Lung (tissue), 12 donors: ENCODE data around the gene TBC1D22A. TPM values are rescaled to one million over a fixed set of nuclear protein-coding genes. Genes with fewer than 3 reads are reported as not detected.
A peak's percentile ranks its signal among the peaks of the same experiment; 100 is the strongest.

Experiments used
- ATAC-seq: fragments of 200-7000 bp; cut with Tn5 transposase; one replicate; pipeline ENCODE4 v1.9.1; 2020; ENCODE audit warnings: moderate number of reproducible peaks; ENCODE audit not compliant: insufficient read depth, low FRiP score
- DNase-seq, 3 donors: peaks; one replicate each; pipeline ENCODE4 v3.0.0-alpha.2; 2013 to 2017
- H3K27ac ChIP-seq, 2 donors: one replicate each; pipeline ENCODE4 v1.5.1; 2013; ENCODE audit warnings: mild to moderate bottlenecking in 2 of 2, moderate library complexity in 2 of 2, control low read depth in 1 of 2, inconsistent platforms in 1 of 2, low read depth in 1 of 2, low read length in 1 of 2
- H3K27me3 ChIP-seq, 3 donors: one replicate each; pipeline ENCODE4 v1.5.1; 2013; ENCODE audit warnings: low read length in 2 of 3; ENCODE audit not compliant: control insufficient read depth in 3 of 3, insufficient read depth in 3 of 3
- H3K36me3 ChIP-seq, 4 donors: one replicate each; pipeline ENCODE4 v1.5.1; 2013; ENCODE audit warnings: low read length in 4 of 4, mild to moderate bottlenecking in 1 of 4, moderate library complexity in 1 of 4; ENCODE audit not compliant: control insufficient read depth in 4 of 4, insufficient read depth in 4 of 4
- H3K4me1 ChIP-seq, 5 donors: one replicate each; pipeline ENCODE4 v1.5.1; 2013; ENCODE audit warnings: low read length in 5 of 5, mild to moderate bottlenecking in 2 of 5, moderate library complexity in 1 of 5; ENCODE audit not compliant: control insufficient read depth in 5 of 5, insufficient read depth in 5 of 5
- H3K4me3 ChIP-seq: one replicate; pipeline ENCODE4 v1.5.1; 2013; ENCODE audit warnings: mild to moderate bottlenecking, control low read depth, moderate library complexity
- H3K9ac ChIP-seq, 2 donors: one replicate each; pipeline ENCODE4 v1.5.1; 2013; ENCODE audit warnings: low read length in 2 of 2, control low read depth in 1 of 2; ENCODE audit not compliant: insufficient read depth in 1 of 2
- H3K9me3 ChIP-seq, 4 donors: one replicate each; pipeline ENCODE4 v1.5.1; 2013; ENCODE audit warnings: low read length in 3 of 4, mild to moderate bottlenecking in 1 of 4, moderate library complexity in 1 of 4; ENCODE audit not compliant: control insufficient read depth in 4 of 4, insufficient read depth in 3 of 4
- WGBS, 2 donors: extraction: QIAGEN DNeasy Blood & Tissue Kit; methylation state at CpG; one replicate each; pipeline ENCODE4 v1.1.7; 2013; 5-methylcytosine and 5-hydroxymethylcytosine counted together
- polyA plus RNA-seq, 2 donors: library from polyadenylated mRNA; stranded (reverse); fragments of 200-250 nt; gene quantifications; one replicate each; pipeline ENCODE4 v1.2.1, GENCODE V29; 2013
- total RNA-seq, 2 donors: library from RNA; depleted of rRNA in 1 of 2; stranded (reverse); fragments of >200 nt in 1 of 2; gene quantifications; one replicate each; pipeline ENCODE4 v1.2.1, GENCODE V29; 2014 to 2021
- TF ChIP-seq, protein P1 (sequence below): IDR thresholded peaks from 2 replicates; pipeline ENCODE4 v1.5.1; 2012; ENCODE audit warnings: mild to moderate bottlenecking; ENCODE audit errors: control extremely low read depth, extremely low read depth
- donor health status: control.
- donor health status: control.
- donor health status: Bipolar disorder and iron deficiency.
- donor health status: healthy.
- donor health status: DM: yes; HTN: yes; CAD: no.

TBC1D22A gene
- total and polyA plus RNA-seq, 4 donors, result 20.2 to 38.4 (median 21.0) TPM

DNA sequence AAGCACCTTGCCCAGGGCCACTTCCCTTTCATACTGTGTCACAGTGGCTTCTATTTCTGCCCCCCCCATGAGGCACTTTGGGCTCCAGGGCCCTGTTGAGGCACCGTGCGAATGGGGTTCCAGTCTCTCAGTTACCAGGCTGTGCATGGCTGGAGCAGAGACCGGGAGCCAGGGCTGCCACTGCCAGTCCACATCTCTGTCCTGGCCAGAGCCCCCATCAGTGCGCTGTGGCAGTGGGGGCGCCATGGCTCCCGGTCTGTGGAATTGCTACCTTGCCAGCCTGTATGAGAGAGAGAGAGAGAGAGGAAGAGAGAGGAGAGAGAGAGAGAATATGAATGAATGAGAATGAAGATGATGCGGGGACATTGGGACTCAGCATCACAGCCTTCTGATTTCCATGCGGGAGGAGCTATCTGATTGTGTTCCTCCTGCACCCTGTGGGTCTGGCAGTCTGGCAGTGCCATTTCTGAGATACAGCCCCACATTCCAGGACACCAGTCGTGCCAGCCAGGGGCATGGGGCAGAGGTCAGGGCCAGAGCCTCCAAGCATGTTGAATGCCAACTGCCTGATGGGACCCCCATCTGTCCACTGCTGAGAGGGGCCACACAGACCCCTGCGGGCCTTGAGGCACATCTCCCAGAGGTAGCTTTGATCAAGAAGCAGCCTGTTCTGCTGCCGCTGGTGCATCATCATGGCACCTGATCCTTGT lies 279.8 kb downstream of the TBC1D22A start:
- no peak overlapping the region for H3K4me3 ChIP-seq
- no peaks in the 10 kb centered on the region for H3K9me3 ChIP-seq
- TF ChIP-seq, protein P1, sequence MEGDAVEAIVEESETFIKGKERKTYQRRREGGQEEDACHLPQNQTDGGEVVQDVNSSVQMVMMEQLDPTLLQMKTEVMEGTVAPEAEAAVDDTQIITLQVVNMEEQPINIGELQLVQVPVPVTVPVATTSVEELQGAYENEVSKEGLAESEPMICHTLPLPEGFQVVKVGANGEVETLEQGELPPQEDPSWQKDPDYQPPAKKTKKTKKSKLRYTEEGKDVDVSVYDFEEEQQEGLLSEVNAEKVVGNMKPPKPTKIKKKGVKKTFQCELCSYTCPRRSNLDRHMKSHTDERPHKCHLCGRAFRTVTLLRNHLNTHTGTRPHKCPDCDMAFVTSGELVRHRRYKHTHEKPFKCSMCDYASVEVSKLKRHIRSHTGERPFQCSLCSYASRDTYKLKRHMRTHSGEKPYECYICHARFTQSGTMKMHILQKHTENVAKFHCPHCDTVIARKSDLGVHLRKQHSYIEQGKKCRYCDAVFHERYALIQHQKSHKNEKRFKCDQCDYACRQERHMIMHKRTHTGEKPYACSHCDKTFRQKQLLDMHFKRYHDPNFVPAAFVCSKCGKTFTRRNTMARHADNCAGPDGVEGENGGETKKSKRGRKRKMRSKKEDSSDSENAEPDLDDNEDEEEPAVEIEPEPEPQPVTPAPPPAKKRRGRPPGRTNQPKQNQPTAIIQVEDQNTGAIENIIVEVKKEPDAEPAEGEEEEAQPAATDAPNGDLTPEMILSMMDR, result no peak
- H3K27me3 ChIP-seq, result no peaks in the 10 kb centered on the region
- H3K9ac ChIP-seq, result no peak overlapping the region
- no peak overlapping the region for H3K27ac ChIP-seq
- DNase-seq (no peak), ATAC-seq (no peak)
- H3K36me3 ChIP-seq, result peaks cover 0 to 3% (median 0%) of the 10 kb centered on the region in 4 donors
- WGBS, 2 donors, result 96% methylated on average over 11 of the region's 11 CpGs
- peaks cover 0 to 8% (median 3%) of the 10 kb centered on the region in 5 donors for H3K4me1 ChIP-seq

DNA sequence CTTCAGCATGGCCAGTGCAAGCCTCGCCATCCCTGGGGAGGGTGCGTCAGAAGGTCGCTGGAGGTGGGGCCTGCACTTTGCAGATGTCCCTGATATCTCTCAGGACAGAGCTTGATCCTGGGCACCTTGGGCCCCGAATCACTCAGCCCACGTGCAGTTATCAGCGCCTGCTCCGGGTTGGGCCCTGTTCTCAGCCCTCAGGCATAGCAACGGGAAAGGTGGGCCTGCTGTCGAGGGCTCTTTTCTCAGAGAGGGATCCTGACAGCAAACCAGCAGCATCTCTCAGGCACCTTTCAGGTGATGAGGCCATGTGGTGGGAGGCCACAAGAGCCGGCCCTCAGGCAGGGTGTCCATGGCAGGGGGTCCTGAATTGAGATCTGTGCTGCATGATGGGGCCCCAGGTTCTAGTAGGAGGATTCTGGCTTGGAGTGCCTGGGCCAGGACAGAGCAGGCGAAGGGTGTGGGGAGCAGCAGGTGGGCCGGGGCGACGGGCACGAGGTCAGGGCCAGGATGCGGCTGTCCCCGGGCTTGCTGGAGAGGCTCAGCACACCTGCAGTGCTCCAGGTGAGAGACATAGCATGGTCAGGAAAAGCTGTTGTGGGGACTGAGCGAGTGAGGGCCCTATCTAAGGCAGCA lies 280.5 kb downstream of the TBC1D22A start:
- TF ChIP-seq, protein P1, result no peak
- Histone ChIP-seq H3K36me3 (peaks cover 0 to 3% (median 0%) of the 10 kb centered on the region in 4 donors), H3K9me3 (no peaks in the 10 kb centered on the region), H3K27me3 (no peaks in the 10 kb centered on the region), H3K4me1 (peaks cover 0 to 8% (median 3%) of the 10 kb centered on the region in 5 donors), H3K9ac (no peak overlapping the region), H3K4me3 (no peak overlapping the region), H3K27ac (no peak overlapping the region)
- no peak for DNase-seq
- no peak for ATAC-seq
- 96% methylated on average over 18 of the region's 18 CpGs for WGBS, 2 donors

DNA sequence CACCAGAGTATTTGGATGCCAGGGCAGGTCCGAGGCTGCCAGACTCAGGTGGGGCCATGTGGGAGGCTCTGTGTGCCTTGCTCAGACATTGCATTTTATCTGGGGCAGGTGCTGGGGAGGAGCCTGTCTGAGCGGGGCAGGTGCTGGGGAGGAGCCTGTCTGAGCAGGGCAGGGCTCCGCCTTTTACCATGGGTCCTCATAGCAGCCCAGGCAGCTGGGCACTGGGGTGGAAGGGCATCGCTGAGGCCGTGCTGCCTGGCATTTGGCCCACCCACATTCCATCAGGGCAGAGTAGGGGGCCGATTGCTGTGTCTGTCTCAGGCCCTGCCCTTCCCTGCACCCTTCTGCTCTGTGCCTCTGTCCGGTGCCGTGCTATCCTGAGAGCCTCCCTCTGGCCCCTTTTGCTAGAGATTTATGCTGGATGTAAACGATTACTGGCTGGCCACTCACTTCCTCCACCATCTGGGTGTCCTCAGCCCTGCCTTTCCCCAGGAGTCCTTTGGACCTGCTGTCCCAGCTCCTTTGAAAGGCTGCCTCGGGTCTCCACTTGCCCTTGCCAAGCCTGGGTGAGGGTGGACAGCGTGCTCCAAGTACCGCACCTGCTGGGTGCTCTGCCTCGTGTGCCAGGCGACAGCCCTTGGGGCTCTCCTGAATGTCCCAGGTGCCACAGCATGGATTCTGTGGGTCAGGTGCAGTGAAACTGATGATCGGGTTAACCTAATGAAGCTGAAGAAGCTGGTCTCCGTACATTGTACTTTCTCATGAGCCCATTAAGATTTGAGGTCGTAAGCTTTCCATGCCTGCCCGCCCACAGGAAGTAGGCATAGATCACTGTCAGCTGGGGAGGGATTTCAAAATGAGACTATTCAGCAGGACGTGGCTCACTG lies 281.6 kb downstream of the TBC1D22A start:
- peaks cover 0 to 3% (median 0%) of the 10 kb centered on the region in 4 donors for H3K36me3 ChIP-seq
- no peaks in the 10 kb centered on the region for H3K27me3 ChIP-seq
- H3K4me1 ChIP-seq, result peaks cover 0 to 8% (median 3%) of the 10 kb centered on the region in 5 donors
- H3K9ac ChIP-seq, result no peak overlapping the region
- 50 to 53% methylated on average over 19 of the region's 19 CpGs for WGBS, 2 donors
- TF ChIP-seq, protein P1, result no peak
- H3K27ac ChIP-seq, result no peak overlapping the region
- ATAC-seq (peak; percentile 73), DNase-seq (peak; percentile 31 to 67 (median 41))
- no peak overlapping the region for H3K4me3 ChIP-seq
- no peaks in the 10 kb centered on the region for H3K9me3 ChIP-seq
